ENCODE data around the gene ZNF787.

GRCh38 chr19:56101746-56102535, 19.2 kb downstream of the ZNF787 start:
- TF ChIP-seq, protein P1, sequence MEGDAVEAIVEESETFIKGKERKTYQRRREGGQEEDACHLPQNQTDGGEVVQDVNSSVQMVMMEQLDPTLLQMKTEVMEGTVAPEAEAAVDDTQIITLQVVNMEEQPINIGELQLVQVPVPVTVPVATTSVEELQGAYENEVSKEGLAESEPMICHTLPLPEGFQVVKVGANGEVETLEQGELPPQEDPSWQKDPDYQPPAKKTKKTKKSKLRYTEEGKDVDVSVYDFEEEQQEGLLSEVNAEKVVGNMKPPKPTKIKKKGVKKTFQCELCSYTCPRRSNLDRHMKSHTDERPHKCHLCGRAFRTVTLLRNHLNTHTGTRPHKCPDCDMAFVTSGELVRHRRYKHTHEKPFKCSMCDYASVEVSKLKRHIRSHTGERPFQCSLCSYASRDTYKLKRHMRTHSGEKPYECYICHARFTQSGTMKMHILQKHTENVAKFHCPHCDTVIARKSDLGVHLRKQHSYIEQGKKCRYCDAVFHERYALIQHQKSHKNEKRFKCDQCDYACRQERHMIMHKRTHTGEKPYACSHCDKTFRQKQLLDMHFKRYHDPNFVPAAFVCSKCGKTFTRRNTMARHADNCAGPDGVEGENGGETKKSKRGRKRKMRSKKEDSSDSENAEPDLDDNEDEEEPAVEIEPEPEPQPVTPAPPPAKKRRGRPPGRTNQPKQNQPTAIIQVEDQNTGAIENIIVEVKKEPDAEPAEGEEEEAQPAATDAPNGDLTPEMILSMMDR (IDR thresholded peaks at IDR 0.05; ENCODE audit: low read depth, low read length): no peak
- TF ChIP-seq EZH2phosphoT487 (IDR thresholded peaks at IDR 0.05; ENCODE audit: low read depth): no peak

All from OCI-LY3 (cell line).